GM21360 (cell line): ENCODE results near the gene MEA1.
A peak's percentile ranks its signal among the peaks of the same experiment; 100 is the strongest.

Experiments used
- ATAC-seq: cut with Tn5 transposase; IDR thresholded peaks from one replicate; pipeline ENCODE4 v1.9.1; 2021; ENCODE audit warnings: mild to moderate bottlenecking, moderate library complexity; ENCODE audit not compliant: unreplicated experiment

MEA1 gene

DNA sequence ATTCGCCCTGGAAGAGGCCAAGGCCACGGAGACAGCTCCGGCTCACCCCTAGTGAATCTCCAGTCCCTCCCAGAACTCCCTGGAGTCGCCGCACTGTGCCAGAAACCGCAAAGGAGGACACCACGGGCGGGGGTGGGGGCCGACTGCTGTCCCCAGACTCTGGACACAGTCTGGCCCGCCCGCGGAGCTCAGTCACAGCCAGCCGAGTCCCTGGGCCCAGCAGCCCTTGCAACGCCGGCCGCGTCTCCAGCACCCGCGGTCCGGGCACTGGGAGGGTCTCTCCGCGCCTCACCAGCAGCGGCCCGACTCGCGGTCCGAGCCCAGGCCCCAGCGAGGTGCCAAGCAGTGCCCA, 35.3 kb downstream of the MEA1 start:
- ATAC-seq: peak; percentile 38

DNA sequence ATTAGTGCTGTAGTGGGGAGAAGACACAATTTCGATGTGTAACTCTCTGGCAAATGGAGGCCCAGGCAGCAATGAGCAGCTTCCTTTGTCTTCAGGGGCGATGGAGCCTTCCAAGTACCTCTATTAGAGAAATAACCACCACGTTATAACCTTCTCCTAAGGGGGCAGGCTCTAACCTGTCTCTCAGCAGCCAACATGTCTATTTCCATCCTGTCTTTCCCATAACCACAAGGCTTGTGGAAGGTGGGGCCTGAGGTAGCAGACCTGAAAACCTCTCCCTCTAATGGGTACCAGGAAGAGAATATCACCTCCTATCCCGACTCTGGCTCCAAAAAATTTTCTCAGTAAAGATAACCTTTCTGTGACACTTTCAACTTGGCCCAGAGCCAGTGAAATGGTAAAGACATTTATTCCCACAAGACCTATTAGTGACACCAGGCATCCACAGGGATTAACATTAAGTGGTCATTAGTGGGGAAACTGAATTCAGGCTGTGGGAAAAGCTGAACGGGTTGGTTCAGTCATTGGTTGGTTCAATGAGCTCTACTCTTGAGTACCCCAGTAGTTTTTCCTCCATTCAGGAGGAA, 38.7 kb downstream of the MEA1 start:
- ATAC-seq: no peak

GRCh38 chr6:42973926-42974325, 39.8 kb downstream of the MEA1 start:
- no peak for ATAC-seq

DNA sequence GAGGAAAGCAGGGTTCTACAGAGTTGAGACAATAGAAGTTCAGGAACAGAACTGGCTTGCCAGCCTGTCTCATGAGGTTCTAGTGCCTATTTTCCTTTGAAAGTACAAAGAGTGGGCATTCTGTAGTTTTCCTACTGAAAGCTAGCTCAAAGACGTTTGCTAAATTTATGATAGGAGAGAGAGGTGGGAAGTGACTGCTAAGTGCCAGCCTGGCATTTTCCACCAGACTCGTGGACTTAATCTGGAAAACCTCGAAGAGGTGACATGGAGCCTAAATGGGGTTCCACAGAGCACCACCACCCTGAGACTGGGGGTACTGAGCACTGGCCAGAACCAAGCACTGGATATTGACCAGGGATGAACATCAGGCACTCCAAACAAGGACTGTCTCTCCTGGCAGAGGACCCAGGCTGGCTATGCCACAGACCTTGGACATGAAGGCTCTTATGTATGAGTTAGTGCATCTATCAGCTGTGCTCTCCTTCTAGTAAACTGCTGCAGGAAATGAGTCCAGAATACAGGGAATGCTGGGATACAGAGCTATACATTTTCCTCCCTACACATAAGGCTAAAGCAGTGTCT, 41.9 kb downstream of the MEA1 start:
- ATAC-seq: no peak

DNA sequence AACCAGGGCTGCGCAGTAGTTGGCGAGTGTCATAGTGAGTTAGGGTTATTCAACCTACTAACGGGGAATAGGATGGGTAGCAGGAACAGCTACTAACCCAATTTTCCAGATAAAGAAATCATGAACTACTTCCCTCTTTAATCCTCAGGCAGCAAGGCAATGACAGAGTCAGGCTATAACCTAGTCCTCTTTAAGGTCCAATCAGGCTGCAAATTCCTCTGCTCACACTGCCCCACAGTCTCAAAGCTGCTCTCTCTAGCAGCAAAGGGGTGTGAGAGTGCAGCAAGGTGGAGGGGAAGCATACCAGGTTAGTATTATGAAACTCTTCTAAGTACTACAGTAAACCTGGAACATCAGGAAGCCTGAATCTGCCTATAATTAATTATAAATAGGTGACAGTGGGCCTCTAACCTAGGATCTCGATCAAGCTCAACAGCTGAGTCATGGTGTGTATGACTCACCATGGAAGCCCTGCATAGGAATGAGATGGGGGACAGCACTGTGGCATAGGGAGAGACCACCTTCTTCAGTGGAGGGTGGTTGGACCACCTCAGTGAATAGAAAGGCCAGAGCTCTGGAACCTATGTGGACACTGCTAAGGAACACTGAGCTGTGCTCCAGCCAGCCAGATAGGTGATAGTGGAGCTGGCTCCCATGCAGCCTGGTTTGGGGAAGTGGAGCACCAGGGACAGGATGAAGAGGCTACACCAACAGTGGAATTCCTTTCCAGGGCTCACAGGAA, 42.7 kb downstream of the MEA1 start:
- no peak for ATAC-seq

- no peak for ATAC-seq
These were observed 43.8 kb downstream of the MEA1 start for GRCh38 chr6:42969934-42970333.

DNA sequence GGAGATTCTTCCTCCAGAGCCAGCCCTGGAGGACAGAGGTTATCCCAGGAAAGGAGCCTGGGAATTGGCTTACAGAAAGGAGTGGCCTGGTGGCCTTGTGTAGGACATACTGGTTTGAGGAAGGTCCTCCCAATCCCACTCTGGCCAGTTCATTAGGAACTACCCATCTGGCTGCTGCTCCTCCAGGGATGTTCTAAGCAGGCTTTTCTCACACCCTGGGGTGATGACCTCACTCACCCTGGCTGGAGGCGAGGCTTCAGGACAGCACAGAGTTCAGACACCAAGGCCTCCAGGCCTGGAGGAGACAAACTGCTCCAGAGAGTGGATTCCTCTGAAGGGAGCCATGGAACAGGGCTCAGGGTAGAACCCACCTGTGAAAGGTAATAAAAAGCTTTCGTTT, 44.3 kb downstream of the MEA1 start:
- no peak for ATAC-seq

- no peak for ATAC-seq
These were observed 45.0 kb downstream of the MEA1 start for GRCh38 chr6:42968783-42969182.

DNA sequence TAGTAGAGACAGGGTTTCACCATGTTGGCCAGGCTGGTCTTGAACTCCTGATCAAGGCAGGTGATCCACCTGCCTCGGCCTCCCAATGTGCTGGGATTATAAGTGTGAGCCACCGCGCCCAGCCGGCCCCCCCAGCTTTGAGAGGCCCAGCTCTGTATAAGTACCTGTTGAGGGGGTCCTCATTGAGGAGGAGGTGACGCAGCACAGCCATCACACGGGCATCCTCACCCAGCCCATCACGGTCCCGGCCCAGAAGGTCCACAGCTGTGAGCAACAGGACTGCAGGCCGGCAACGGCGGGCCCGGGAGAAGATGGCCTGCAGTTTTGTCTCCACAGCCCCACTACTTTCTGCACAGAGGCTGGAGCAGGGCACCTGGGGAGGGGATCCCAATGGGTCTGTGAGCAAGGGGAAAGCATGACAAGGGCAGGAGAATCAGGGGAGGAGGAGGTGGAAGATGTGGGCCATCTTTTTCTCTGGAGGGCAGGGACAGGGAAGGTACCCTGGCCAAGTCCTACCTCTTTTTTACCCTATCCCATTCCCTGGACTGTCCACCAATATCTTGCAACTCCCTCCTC, 45.5 kb downstream of the MEA1 start:
- ATAC-seq: no peak

- no peak for ATAC-seq
These were observed 46.5 kb downstream of the MEA1 start for GRCh38 chr6:42967228-42967627.

GRCh38 chr6:42966571-42966970, 47.2 kb downstream of the MEA1 start:
- ATAC-seq: no peak

GRCh38 chr6:42963855-42964605, 49.7 kb downstream of the MEA1 start:
- no peak for ATAC-seq

GRCh38 chr6:42963179-42963854, 50.4 kb downstream of the MEA1 start:
- no peak for ATAC-seq

- no peak for ATAC-seq
These were observed 51.1 kb downstream of the MEA1 start for GRCh38 chr6:42962502-42963178.

DNA sequence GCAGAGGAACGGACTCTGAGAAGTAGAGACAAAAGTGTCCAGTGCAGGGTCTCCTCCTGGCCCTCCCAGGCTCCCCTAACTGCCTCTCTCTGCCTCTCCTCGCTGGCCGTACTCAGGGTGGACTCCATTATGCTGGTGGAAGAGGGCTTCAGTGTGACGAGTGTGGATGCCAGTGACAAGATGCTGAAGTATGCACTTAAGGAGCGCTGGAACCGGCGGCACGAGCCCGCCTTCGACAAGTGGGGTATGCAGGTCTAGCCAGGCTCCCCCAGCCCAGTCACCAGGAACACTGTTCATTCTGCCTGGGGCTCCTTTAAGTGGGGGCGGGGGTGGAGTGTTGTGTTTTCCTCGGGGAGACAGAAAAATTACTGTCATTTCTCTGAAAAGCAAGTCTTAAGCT, 51.6 kb downstream of the MEA1 start:
- ATAC-seq: no peak
